Right lobe of liver (tissue), 6 donors: Measurements from ENCODE around the gene LYRM1. TPM values are rescaled to one million over a fixed set of nuclear protein-coding genes. Genes with fewer than 3 reads are reported as not detected.

Source experiments
- ATAC-seq, 4 donors: fragments of 200-7000 bp; cut with Tn5 transposase; one replicate each; pipeline ENCODE4 v1.9.1; 2020; ENCODE audit warnings: mild to moderate bottlenecking in 4 of 4, moderate library complexity in 4 of 4
- DNase-seq, 3 donors: peaks; one replicate each; pipeline ENCODE4 v3.0.0-alpha.2; 2020
- H3K27ac ChIP-seq, 3 donors: fragments of 200-600 bp; one replicate each; pipeline ENCODE4 v1.8.0; 2022
- H3K27me3 ChIP-seq, 2 donors: fragments of 200-600 bp; one replicate each; pipeline ENCODE4 v1.8.0; 2022
- H3K36me3 ChIP-seq, 4 donors: fragments of 200-600 bp; sonication (generic) in 1 of 4; one replicate each; pipeline versions ENCODE4 v1.5.1 to v1.8.0; 2017 to 2022; ENCODE audit warnings: control low read depth in 1 of 4
- H3K4me1 ChIP-seq, 4 donors: fragments of 200-600 bp; sonication (generic) in 1 of 4; one replicate each; pipeline versions ENCODE4 v1.5.1 to v1.8.0; 2017 to 2022; ENCODE audit warnings: control low read depth in 1 of 4
- H3K4me3 ChIP-seq, 3 donors: fragments of 200-600 bp; one replicate each; pipeline ENCODE4 v1.8.0; 2022
- H3K9me3 ChIP-seq, 4 donors: fragments of 200-600 bp; sonication (generic) in 1 of 4; one replicate each; pipeline versions ENCODE4 v1.5.1 to v1.8.0; 2017 to 2022; ENCODE audit warnings: control low read depth in 1 of 4
- CTCF ChIP-seq, 4 donors: fragments of 200-600 bp in 3 of 4; fragments of 450-650 bp in 1 of 4; IDR thresholded peaks; one replicate each; pipeline versions ENCODE4 v1.5.1 to v1.8.0; 2016 to 2022; ENCODE audit warnings: antibody characterized with exemption in 4 of 4, mild to moderate bottlenecking in 2 of 4
- POLR2A ChIP-seq: fragments of 450-650 bp; IDR thresholded peaks from one replicate; pipeline ENCODE4 v1.6.1; 2017; ENCODE audit warnings: antibody characterized with exemption, mild to moderate bottlenecking
- WGBS: methylation state at CpG from one replicate; pipeline ENCODE4 v1.1.6; 2018; ENCODE audit warnings: low coverage, low lambda C conversion rate; ENCODE audit not compliant: insufficient coverage; ENCODE audit errors: missing lambda C conversion rate; 5-methylcytosine and 5-hydroxymethylcytosine counted together
- intact Hi-C, 2 donors: fragments of 100-400 bp; cut with DNase I; formaldehyde crosslinking; loops; one replicate each; pipeline versions ENCODE4 v1.11.2 to v1.14.1; 2022
- total RNA-seq, 6 experiments: library from RNA; depleted of rRNA in 2 of 6; stranded (reverse); fragments of >200 nt in 2 of 6; fragmentation: NEBNext Ultra II Directional in 3 of 6; extraction: Animal tissue kit (Norgen Biotek cat#: 25700) in 3 of 6; gene quantifications; one replicate each; pipeline versions ENCODE4 v1.1.0 to v1.2.4, GENCODE V29; 2016 to 2023
- donor health status: DM: no; HTN: yes; CAD: no.
- donor health status: DM: no; HTN: no; CAD: no.
- donor health status: DM: no; HTN: no; CAD: no.
- donor health status: DM: no; HTN: yes; CAD: no.
- donor health status: DM: no; HTN: yes; CAD: no.

LYRM1 gene
- total RNA-seq, 6 experiments from 2014 or later: 32.4 to 102 (median 37.9) TPM

GRCh38 chr16:20903116-20903898 is 2.7 kb downstream of the LYRM1 start:
- intact Hi-C loops: loop anchor here in 1 of 2 donors (10.0 kb wide), 1 partner anchor 49 kb away; no protein-coding TSS in a partner anchor

GRCh38 chr16:20903899-20904506 is 3.4 kb downstream of the LYRM1 start:
- Histone ChIP-seq H3K27me3 (no peaks in the 10 kb centered on the region), H3K36me3 (no peaks in the 10 kb centered on the region), H3K4me3 (no peak overlapping the region), H3K4me1 (peaks cover 4 to 27% (median 5%) of the 10 kb centered on the region in 4 donors), H3K27ac (peak overlapping the region; percentile 29 to 72 (median 33)), H3K9me3 (no peaks in the 10 kb centered on the region)
- WGBS: 45% methylated on average over 5 of the region's 5 CpGs
- intact Hi-C loops: loop anchor here in 1 of 2 donors (10.0 kb wide), 1 partner anchor 49 kb away; no protein-coding TSS in a partner anchor
- TF ChIP-seq CTCF (IDR thresholded peaks at IDR 0.05) (no peak), POLR2A (no peak)
- DNase-seq (no peak), ATAC-seq (no peak)

More at GRCh38 chr16:20903116-20903898, 2.7 kb downstream of the LYRM1 start:
- H3K27ac ChIP-seq: peak overlapping the region in 1 of 3 donors; percentile 72
- ATAC-seq (no peak), DNase-seq (no peak)
- no peaks in the 10 kb centered on the region for H3K27me3 ChIP-seq
- H3K4me1 ChIP-seq: peaks cover 4 to 34% (median 5%) of the 10 kb centered on the region in 4 donors
- H3K9me3 ChIP-seq: no peaks in the 10 kb centered on the region
- TF ChIP-seq POLR2A (no peak), CTCF (IDR thresholded peaks at IDR 0.05) (no peak)
- no peaks in the 10 kb centered on the region for H3K36me3 ChIP-seq
- 84% methylated on average over 4 of the region's 5 CpGs for WGBS
- no peak overlapping the region for H3K4me3 ChIP-seq

GRCh38 chr16:20904507-20905081 is 4.0 kb downstream of the LYRM1 start:
- DNase-seq (no peak), ATAC-seq (peak in 1 of 4 donors; percentile 15)
- intact Hi-C loops: loop anchor here in 1 of 2 donors (10.0 kb wide), 1 partner anchor 50 kb away; no protein-coding TSS in a partner anchor
- WGBS: 19% methylated on average over 3 of the region's 3 CpGs
- Histone ChIP-seq H3K27ac (peak overlapping the region; percentile 34 to 72 (median 42)), H3K36me3 (no peaks in the 10 kb centered on the region), H3K27me3 (no peaks in the 10 kb centered on the region), H3K4me3 (no peak overlapping the region), H3K4me1 (peaks cover 4 to 23% (median 5%) of the 10 kb centered on the region in 4 donors), H3K9me3 (no peaks in the 10 kb centered on the region)
- TF ChIP-seq POLR2A (no peak), CTCF (IDR thresholded peaks at IDR 0.05) (no peak)

- Histone ChIP-seq H3K27ac (peak overlapping the region in 2 of 3 donors; percentile 34 to 55), H3K4me3 (no peak overlapping the region), H3K9me3 (no peaks in the 10 kb centered on the region), H3K36me3 (no peaks in the 10 kb centered on the region), H3K4me1 (peaks cover 4 to 23% (median 5%) of the 10 kb centered on the region in 4 donors), H3K27me3 (no peaks in the 10 kb centered on the region)
- 48% methylated on average over 3 of the region's 3 CpGs for WGBS
- DNase-seq: no peak
- no peak for ATAC-seq
- TF ChIP-seq CTCF (IDR thresholded peaks at IDR 0.05) (no peak), POLR2A (no peak)
- intact Hi-C loops: loop anchor here in 1 of 2 donors (10.0 kb wide), 1 partner anchor 51 kb away; no protein-coding TSS in a partner anchor
Observed at GRCh38 chr16:20905576-20905975, 5.0 kb downstream of the LYRM1 start.
